ENCODE data around the gene RGS3.
A peak's percentile ranks its signal among the peaks of the same experiment; 100 is the strongest.

Gene RGS3

DNA sequence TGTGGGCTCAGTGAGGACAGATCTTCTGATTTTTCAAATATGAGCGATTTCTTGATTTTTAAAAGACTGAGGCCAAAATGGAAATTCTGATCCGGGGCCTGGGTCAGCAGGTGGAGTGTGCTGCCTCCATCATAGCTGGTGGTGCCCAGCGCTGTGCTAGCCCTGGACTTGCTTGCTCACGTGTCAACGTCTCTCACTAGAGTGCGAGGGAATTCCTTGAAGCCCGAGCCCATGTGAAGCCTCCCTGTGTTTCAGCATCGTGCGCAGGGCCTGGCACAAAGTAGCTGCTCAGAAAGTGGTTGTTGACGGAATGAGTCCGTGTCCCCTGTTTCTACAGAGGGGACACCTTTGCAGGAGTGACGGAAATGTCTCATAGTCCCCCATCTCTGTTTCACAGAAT, 50.5 kb downstream of the RGS3 start:
- no peak for DNase-seq

DNA sequence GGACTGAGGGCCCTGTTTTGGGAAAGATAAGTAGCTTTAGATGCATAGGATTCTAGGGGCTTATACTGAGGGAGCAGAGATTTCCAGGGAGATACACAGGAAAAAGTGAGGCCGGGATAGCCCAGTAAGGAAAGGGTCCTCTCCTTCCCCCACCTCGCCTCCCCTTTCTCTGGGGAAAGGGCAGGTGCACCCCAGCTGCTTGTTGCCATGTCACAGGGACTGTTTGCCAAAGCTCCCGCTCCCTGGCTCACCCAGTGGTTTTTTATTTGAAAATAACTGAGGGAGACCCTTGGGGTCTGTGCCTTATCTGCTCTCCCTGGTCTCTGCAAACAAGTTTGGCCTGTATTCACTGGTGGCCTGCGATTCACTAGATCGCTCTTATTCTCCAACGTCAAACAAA, 51.2 kb downstream of the RGS3 start:
- no peak for DNase-seq

DNA sequence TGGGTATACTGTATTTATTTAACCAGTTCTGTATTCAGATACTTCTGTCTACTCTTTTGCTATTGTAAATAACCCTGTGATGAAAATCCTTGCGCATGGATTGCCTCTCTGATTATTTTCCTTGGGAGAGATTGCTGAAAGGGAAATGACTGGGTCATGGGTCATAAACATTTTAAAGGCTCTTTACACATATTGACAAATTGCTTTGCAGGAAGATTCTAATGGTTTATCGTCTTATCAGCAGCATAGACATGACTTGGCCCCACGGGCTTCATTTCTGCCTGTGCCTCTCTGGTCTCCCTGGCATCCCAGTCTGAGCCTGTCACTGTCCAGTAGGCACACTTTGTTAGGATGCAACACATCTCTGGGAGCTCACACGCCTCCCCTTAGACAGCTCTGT, 52.3 kb downstream of the RGS3 start:
- DNase-seq, result no peak

DNA sequence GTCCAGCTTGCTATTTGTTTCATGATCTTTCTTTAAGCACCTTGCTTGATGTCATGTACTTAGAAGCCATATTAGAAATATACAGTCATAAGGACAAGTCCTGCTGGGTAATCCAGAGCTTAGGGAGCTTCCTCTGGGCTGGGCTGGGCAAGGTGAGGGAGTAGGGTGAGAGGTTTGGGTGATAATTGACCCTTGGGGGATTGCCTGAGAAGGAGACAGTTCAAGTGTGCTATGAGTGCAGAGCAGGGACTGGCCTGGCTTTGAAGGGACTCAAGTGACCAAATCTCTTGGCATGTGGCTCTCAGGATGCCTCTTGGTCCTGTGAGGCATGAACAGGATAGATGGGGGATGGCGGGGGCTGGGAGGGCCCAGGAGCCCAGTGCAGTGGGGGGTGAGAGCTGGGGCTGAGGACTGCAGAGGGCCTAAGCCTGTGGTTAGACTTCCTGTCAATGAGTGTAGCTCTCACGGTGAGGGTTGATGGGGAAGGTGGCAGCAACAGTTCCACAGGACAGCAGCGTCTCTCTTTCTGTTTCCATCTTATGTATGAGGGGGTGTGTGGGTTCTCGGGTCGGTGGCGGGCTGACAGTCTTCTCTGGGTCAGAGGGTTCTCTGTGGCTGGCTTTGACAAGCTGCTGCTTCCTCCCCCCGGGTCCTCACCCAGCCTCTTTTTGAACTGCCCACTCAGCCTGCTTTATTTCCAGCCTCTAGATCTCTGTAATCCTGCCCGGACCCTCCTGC, 53.5 kb downstream of the RGS3 start:
- peak; percentile 57 for DNase-seq

DNA sequence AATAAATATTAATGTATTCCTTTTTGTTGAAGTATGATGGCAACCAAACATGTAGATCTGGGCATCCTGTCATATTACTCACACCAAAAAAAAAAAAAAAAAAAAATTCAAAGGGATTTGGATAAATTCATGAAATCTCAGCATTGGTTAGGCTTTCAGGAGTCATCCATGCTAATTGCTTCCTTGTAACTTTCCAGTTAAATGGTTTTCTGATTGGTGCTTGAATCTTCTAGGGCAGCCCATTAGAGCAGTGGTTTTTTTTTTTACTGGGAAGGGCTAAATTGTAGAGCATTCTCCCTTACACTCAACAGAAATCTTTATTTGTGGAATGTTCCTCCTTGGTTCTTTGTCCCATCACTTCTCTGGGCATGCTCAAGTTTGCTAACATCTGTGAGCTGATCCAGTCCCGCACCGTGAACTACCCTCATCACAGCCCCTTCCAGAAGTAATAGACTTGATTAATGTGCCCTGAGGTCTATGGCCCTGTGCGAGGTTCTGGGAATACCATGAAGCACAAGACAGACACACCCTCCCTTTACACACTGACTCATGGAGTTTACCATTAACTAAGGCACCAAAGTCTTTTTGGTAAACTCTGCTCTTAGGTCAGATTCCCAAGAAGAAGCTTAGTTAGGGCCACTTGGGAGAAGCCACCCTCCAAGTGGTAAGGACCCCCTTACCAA, 56.0 kb downstream of the RGS3 start:
- DNase-seq, result no peak

DNA sequence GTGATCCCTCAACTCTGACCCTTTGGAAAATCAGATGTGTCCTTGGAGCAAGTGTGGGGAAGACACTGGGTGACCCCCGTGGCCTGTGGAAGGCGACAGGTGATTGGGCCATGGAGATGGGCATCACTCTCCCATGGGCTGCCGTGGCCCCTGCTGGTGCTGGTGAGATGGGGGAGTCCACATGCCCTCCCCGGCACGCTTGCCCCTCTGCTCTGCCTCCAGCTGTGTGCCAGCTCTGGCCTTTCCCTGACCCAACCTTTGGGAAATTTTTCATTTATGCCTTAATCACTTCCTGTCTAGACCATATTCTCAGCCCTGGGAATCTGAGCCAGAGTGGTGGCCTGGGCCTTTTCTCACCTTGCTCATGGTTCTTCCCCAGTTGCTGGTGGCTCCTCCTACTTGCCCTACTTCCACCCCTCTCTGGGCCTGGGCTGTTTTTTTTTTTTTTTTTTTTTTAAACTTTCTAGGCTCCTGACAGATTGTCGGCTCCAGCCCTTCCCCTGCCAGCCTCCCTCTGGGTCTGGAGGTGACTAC, 56.6 kb downstream of the RGS3 start:
- peak; percentile 41 for DNase-seq

DNA sequence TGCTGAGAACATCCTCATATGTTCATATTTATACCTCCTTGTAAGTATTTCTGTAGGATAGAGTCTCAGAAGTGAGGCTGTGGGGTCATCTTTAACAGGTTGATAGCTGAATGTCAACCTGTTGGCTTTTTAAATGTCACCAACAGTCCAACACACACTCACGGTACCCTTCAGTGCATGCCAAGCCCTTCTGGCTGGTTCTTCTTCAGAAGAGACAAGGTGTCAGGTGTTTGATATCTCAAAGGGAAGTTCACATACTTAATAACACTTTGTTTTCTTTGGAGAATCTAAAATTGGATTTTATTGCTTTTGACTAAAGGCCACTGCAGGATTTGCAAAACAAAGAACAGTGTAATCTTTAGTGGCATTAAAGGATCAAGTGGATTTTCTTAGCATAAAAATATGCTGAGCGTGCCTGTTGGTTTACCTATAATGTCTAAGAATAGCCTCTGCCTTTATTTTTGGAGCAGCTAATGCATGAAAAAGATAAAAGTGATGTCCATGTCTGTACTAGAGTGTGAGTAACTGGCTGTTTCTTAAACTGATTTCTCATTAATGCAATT, 58.2 kb downstream of the RGS3 start:
- no peak for DNase-seq

DNA sequence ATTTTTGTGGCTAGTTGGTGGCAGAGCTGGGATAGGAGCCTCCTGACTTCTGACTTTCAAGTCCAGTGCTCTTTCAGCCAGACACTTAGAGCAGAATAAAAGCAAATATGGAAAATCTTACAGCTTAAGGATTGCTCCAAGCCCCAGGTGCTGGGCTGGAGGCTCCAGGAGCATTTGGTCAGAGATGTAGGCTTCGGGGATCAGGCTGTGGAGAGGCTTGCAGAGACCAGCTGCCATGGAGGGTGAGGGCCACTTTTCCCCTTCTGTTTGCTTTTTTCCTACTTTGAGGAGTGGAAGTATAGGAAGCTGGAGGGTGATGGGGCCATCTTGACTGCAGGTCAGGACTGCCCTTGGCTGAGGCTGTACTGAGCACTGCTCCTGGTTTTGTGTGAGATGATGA, 58.9 kb downstream of the RGS3 start:
- DNase-seq, result no peak

DNA sequence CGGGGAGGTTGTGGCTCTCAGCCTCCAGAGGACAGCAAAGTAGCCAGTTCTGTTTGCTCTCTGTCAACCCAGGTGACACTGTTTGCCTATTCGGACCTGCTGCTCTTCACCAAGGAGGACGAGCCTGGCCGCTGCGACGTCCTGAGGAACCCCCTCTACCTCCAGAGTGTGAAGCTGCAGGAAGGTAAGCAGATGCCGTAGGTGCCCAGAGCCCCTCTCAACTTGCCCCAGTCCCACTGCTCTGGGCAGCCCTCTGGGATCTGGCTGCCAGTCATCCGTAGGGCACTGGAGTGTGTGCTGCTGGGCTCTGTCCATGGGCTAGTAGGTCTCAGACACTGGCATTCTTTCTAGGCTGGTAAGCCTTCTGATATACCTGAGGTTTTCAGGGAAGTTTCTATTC, 59.3 kb downstream of the RGS3 start:
- no peak for DNase-seq

DNA sequence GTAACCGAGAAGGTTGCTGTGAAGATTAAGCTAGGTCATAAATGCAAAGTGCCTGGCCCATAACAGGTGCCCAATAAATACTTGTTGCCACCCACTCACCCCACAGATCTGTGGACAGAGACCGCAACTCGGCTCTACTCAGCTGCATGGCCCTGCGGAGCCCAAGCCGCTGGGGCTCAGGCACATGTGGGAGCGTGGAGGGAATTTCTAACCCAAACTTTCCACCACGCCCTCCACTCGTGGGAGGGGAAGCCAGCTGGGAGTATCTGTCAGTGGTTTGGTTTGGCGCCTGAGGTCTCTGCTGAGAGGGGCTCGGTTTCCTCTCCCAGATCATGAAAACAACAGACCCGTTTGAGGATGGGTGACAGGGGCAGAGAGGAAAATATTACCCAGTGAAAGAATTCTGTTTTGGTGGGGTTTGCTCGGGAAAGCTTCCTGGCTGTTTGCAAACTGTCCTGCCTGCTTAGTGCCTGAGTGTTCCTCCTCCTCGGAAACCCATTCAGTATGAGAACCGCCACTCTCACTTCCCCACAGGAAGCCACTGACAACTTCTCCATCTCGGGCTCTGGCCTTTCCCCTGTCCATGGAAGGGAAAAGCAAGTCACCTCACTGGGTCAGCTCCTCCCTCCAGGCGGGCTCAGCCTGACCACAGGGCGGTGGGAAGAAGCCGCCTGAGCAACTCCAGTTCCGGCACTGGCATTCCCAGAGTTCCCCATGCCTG, 60.1 kb downstream of the RGS3 start:
- peak; percentile 36 for DNase-seq

DNA sequence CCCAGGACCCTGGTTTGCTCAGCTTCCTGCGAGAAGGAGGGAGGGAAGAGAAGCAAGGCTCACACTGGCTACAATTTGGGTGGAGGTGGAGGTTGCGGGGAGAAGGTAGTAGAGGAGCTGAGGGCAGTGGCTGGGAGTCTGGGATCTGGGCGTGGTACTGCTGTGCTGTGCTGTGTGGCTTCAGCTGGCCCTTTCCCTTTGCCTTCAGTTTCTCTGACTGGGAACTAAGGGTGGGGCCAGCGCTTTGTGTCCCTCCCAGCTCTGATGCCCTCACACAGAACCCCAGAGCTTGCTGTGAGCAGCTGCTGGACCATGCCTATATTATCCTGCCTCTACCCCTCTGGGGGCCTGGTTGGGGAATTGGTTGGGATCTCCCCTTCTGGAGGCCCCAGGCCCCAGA, 60.9 kb downstream of the RGS3 start:
- DNase-seq, result no peak

DNA sequence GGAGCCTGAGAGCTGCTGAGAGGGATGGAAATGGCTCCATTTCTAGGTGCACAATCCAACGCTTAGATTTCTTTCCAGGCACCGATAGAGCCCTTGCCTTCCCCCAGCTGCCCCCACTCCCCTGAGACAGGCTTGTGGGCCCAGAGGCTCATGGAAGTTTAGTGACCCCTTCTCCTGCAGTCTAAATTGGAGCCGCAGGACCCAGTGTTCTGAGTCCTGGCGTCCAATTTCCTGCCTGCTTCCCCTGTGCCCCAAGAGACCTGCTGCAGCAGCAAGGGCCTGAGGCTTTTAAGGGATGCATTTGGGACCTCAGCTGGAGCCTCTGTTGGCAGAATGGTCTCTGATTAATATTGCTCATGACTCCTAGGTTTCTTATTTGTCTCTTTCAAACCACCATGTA, 61.7 kb downstream of the RGS3 start:
- no peak for DNase-seq

DNA sequence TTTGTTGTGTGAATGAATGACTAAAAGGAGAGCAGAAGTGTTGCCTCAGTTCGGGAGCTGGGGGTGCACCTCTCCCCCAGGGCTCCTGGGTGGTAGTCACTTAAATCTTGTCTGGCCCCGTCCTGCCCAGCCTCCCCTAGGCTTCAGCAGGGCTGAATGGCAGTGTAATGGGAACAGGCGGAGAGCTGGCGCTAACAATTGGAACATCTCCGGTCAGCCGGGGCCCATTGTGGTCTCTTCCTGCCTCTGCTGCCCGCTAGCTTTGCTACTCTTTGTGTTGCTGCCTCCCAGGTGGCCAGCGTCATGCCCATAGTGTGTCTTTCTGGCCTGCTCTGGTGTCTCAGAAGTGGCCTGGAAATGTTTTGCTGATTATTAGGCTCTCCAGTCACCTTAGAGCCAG, 62.3 kb downstream of the RGS3 start:
- no peak for DNase-seq

DNA sequence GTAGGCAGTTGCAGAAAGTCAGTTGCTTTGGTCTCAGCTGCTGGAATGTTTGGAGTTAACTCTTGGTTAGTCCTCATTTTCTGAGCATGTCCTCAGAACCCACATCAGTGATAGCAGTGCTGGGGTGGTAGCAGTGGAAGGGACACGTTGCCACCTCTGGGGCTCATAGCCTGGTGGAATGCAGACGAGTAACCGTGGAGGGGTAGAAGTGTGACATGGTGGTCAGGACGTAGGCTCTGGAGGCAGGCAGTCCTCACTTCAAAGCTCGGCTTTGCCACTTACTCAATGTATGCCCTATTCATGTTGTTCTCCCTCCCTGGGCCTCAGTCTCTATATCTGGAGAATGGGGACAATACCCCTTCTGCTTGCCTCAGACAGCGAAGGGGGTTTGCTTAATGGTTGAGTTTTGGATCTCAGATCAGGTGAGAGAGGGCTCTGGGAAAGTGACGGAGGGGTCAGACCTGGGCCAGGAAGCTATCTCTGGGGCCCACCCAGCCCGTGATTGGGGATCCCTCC, 62.8 kb downstream of the RGS3 start:
- no peak for DNase-seq

DNA sequence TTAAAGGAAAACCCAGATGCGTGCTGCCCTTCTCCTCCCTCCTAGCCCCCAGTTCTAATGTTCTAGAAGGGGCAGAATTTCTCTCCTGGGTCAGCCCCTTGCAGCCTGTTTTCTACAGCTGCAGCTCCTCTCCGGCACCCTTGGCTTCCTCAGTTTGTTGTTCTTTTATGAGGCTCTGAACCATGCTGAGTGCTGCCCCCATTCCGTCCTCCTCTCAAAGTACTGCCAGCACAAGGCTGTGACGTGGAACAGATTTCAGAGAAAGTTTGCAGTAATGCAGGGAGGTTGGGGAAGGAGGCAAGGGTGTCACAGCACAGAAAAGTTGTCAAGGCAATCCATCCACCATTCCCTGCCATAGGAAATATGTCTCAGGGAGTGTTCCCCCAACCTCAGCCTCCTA, 63.3 kb downstream of the RGS3 start:
- no peak for DNase-seq

DNA sequence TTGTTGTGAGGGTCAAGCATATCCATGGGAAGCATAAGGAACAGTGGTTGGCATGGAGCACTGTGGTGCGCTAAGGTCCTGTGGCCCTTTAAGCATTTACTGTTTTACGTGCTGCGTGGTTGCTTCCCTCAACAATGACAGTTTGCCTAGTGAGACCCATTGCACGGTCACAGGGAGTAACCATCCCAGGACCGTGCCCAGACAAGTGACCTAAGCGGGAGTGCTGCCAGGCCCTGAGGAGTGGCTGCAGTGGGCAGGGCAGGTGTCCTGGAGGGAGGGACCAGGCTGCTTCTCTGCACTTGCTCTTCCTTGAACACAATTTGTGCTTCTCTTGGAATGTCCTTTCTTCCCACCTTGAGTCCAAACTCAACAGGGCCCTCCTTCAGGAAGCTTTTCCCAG, 64.6 kb downstream of the RGS3 start:
- DNase-seq, result no peak

DNA sequence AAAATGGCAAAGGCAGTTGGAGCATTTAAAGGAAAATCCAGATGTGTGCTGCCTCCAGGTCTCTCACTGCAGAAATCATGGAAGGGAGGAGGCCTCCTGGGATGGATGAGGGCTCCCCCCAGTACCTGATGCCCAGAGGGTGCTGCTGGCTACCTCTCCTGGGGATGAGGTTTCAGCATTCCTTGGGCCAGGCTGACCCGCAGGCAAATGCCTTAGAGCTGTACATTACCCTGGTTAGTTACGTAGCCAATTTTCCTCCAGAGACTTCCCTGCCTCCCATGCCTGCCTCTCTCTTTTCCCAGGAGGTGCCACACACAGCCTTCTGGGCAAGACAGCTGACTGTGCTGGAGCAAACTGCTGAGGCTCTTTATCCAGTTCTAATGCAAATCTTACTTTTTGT, 65.3 kb downstream of the RGS3 start:
- no peak for DNase-seq

DNA sequence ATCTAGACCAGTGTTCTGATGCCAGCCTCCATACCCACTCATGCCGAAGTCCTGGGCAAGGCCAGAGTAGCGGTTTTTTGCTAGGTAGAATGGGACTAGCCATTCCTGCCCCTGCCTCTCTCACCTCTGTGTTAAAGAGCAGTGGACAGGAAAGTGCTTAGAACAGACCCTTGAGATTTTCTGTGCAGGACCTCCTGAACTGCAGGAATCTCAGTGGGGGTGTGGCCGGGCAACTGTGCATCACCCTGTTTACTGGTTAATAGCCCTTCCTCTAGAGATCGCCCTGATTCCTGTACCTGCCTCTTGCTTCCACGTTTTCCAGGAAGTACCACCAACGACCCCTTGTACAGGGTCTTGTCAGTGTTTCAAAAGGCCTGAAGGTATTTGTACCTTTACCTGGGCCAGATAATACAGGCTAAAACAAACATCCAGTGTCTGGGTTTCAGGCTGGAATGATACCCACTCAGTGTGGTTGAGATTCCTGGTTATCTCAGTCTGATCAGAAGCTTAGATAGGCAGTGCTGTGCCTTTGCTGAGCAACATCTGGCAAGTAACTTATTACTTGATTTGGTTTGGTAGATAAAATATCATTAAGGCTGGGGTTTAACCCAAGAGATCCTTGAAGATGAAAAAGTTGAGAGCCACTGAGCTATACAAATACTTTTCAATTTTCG, 65.9 kb downstream of the RGS3 start:
- DNase-seq, result no peak

DNA sequence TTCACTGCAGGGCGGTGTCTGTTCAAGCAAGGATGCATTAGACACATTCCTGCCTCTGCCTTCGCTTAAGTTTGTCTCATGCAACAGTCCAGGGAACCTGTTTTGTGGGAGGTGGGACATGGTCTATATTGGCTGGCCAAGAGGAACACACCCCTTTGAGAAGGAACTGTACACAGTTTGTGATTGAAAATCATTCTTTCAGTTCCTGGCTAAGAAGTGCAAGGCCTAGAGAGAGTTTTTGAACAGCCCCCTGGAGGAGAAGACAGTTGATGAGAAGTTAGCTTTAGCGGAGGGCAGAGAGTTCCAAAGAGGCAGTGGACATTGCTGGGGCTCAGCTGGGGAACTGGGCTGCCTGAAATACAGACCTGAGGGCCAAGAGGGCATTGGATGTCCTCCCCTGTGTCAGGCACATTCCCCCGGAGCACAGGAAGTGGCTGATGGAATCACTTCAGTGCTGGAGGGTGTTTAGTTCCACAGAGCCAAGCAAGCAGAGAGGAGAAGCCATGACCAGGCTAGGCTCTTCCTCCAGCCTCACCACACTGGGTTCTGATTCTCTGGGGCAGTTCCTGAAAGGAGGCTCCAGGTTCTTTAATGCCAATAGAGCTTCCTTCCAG, 66.6 kb downstream of the RGS3 start:
- no peak for DNase-seq

DNA sequence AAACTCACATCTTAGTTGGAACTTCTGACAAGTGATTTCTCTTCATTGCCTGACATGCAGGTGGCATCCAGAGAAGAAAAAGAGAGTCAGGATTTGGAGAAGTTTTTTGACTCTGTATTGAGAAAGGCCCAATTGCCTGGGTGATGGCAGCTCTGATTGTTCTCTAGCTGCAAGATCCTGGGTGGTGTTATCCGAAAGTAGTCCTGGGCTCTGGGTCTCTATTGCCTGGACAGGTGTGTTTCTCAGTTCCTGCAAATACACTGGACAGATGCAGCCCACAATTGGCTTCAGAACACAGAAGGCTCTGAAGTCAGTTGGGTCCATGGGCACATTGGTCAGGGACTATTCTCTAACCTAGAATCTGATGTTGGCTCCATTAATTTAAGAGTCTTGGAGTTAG, 67.4 kb downstream of the RGS3 start:
- DNase-seq, result no peak

DNA sequence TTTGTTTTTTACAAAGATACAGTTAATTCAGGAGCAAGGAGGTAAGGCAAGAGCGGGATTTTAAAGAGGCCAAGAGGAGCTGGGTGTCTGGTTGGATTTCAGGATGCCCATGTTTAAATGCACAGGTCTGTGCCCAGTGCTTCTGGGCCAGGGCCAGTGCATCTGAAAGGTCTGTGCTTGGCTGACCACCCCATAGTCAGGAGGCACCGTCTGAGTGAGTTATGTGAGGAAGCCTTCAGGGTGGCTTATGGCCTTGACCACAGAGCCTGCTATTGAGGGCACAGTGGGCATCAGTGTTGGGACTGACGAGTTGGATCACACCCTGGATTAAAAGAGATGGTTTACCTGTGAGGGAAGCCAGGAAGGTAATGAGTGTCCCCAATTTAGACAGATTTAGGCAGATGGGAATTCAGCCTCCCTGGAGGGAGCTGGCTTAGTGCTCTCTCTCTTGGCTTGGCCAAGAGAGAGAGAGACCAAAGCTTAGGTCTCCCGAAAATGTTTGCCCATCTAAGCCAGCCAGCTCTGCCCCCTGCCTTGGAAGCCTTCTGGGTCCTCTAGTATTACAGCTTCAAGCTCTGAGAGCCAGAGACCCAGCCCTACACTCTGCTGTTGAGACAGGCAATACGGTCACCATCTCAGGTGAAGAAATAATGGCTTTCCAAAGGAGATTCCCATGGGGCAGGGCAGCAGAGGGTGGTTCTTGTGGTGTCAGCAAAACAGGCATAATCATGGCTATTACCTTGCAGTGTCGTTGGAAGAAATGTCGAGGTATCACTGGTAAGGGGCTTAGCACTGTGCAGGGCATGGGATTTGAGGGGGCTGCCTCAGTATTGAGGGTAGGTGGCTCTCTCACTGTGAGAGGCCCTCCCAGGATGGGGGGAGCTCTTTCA, 68.6 kb downstream of the RGS3 start:
- no peak for DNase-seq
